ENCODE measurements around the gene CCDC78.
"Not testable (repeated sequence)": the region's sequence is repeated elsewhere in the genome, so short reads cannot be mapped to it uniquely, and the experiment has no call there.

Gene CCDC78

GRCh38 chr16:760545-761343, 34.5 kb upstream of the CCDC78 start, which contains the start of gene MSLN:
Gene MSLN, plus strand, starts transcription at chr16:760734. Its CDS starts 1,947 bp downstream, at chr16:762681.
- DNase-seq: no peak

- no peak for DNase-seq
Measured at GRCh38 chr16:760065-760464, 33.8 kb upstream of the CCDC78 start.

- DNase-seq: no peak
Measured at GRCh38 chr16:759110-759910, 33.1 kb upstream of the CCDC78 start.

- DNase-seq: no peak
Measured at GRCh38 chr16:756428-756827, 30.2 kb upstream of the CCDC78 start.

DNA sequence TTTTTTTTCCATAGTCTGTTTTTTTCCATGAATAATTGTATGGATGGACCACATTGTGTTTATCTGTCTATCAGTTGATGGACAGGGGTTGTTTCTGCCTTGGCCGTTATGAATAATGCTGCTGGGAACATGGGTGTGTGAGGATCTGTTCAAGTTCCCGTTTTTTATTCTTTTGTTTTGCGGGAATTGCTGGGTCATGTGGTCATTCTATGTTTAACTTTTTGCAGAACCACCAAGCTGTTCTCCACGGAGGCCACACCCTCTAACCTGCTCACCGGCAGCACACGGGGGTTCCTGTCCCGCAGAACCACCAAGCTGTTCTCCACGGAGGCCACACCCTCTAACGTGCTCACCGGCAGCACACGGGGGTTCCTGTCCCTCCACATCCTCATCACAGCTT, 28.4 kb upstream of the CCDC78 start:
- DNase-seq: no peak

DNA sequence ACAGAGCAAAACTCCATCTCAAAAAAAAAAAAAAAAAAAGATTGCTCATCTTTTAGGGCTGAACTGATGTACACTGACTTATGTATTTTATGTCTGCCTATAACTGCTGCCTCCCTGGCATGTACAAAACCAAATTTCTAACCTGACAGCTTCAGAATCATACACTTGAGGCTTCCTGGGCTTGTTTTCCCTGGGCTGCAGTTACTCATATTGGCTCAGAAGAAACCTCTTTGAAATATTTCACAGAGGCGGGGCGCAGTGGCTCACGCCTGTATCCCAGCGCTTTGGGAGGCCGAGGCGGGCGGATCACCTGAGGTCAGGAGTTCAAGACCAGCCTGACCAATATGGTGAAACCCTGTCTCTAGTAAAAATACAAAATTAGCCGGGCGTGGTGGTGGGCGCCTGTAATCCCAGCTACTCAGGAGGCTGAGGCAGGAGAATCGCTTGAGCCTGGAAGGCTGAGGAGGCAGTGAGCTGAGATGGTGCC, 27.9 kb upstream of the CCDC78 start:
- not testable (repeated sequence) for DNase-seq

DNA sequence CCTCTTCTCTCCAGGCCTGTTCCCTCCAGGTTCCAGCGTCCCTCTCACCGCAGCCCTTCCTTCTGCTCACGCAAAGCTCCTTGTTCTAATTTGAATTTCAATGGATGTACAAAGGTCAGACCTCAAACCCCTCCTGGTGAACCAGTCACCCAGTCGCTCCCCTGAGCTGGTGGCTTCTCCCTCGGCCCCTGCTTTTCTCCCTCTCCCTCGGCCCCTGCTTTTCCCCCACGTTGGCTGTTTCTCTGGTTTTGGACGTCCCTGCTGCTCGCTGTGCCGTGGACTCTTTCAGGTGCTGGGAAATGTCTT, 25.7 kb upstream of the CCDC78 start:
- no peak for DNase-seq

DNA sequence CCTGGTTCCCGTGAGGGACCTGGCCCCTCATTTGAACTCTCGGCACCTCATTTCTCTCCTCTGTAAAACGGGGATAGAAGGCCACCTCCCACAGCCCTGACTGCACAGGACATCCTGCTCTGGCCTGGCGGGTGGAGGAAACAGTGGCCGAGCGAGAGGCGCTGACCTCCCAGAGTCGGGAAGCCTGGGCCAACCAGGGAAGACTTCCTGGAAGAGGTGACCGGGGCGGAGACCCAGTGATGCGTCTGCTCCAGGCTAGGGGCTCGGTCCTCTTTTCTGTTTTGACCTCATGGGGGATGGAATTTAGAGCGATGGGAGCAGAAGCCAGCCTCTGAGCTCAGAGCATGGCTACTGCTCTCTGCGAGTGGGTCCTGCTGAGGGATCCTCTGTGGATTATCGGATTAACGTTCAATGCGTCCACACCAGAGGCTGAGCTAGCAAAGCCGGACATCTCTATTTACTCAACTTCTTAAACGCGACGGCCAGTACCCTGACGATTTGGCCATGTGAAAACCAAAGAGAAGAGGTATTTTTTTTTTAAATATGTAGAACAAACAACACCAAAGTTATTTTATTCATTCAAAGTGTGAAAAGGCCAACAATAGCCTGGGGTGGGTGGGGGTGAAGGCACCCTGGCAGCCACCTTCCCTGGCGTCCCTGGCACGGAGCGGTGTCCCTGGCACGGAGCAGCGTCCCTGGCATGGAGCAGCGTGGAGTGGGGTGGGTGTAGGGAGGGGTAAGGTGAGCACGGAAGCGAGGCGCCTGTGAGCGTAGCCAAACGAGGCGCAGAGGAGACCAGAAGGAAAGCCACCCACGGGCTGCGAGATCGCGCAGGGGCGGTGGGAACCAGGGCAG, 25.1 kb upstream of the CCDC78 start:
- no peak for DNase-seq

DNA sequence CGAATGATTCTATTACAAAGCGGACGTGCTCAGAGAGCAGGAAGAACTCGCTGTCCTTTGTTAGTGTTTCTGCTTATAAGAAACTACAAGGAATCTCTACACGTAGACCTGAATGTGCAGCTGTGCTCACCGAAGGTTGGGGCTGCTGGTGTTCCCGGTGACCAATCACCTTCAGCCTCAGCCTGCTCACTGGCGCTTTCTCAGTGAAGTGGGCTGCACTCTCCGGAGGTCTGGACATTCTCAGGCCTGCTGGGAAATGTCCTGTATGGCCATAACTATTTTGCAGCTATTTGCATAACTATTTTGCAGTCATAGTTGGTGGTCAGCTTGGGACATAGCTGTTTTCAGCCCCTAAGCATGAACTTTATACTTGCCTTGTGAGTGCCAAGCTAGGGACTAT, 24.2 kb upstream of the CCDC78 start:
- DNase-seq: no peak

GRCh38 chr16:749010-749409, 22.8 kb upstream of the CCDC78 start:
- no peak for DNase-seq

DNA sequence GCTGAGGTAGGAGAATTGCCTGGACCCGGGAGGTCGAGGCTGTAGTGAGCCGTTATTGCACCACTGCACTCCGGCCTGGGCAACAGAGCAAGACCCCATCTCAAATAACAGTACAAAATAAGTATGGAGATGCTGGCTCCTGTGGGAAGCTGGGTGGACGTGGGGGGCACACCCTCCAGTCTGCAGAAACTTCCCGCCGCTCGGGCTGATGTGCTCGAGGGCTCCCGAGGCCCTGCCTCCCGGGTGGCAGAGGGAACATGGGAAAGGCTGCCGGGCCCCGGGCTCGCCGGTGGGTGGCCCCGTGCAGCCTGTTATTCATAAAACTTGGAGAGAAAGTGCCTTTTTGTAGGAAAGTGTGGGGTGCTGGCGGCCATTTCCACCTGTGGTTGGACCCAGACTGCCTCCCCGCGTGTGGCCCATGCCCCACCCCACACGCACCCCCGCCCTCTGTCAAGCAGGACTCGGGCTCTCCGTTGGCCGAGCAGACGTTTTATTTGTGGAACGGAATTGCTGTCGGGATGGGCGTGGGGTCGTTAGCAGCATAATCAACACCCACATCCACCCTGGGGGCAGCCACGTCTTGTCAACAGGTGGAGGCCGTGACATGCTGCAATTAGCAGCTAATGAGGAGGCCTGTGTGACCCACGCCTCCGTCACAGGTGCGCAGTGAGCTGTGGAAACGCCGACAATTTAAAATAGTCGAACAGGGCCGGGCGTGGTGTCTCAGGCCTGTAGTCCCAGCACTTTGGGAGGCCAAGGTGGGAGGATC, 21.9 kb upstream of the CCDC78 start:
- no peak for DNase-seq

DNA sequence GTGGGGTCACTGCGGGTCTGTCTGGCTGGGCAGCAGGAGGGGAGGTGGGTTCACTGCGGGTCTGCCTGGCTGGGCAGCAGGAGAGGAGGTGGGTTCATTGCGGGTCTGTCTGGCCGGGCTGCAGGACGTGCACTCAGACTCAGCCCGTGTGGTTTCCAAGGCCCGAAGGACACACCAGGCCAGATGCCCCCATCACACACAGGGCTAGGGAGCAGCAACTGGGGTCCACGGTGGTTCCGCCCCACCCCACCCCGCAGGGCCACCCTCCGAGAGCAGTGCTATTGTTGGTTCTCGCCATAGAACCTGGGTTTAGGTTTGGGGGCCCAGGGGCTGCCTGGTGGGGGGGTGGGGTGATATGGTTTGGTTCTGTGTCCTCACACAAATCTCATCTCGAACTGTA, 20.4 kb upstream of the CCDC78 start:
- no peak for DNase-seq

DNA sequence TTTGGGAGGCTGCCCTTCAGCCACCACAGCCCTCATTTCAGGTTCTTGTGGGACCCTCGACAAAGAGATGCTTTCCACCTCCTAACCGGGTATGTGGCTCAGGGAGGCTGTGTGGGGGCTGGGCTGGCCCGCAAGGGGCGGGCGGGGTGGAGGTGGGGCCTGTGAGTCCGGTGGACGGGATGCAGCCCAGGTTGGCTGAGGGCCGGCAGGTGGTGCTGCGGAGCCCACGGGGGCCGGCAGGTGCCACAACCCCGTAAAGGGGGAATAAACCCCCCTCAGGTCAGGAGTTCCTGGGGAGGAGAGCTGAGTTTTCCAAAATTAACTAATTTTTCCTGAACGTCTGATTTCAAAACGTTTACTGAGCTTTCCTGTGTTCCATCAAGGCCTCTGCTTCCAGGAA, 19.5 kb upstream of the CCDC78 start:
- DNase-seq: no peak

DNA sequence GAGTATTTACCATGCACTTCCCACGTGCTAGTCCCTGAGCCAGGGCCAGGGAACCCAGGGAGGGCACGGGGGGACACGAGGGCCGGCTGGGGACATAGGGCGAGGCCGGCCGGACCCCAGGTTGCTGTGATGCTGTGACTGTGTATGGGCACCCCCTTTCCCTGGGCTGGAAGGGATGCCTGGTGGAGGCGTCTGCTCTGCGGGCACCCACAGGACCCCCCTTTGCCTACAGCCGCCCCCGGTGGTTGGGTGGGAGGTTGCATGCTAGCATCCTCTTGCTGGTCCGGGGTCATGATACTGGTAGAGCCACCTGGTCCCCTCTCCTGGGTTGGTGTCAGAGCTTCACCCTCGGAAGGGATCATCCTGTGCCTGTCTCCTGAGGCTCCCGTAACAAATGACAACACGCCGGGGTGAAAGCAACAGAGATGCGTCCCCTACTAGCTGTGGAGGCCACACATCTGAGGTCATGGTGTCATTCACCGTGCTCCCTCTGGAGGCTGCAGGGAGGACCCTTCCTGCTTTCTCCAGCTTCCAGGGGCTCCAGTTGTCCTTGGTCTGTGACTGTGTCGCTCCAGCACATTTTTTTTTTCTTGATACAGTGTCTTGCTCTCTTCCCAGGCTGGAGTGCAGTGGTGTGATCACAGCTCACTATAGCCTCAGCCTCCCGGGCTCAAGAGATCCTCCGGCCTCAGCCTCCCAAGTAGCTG, 17.7 kb upstream of the CCDC78 start:
- no peak for DNase-seq

GRCh38 chr16:742894-743293, 16.7 kb upstream of the CCDC78 start:
- not testable (repeated sequence) for DNase-seq

DNA sequence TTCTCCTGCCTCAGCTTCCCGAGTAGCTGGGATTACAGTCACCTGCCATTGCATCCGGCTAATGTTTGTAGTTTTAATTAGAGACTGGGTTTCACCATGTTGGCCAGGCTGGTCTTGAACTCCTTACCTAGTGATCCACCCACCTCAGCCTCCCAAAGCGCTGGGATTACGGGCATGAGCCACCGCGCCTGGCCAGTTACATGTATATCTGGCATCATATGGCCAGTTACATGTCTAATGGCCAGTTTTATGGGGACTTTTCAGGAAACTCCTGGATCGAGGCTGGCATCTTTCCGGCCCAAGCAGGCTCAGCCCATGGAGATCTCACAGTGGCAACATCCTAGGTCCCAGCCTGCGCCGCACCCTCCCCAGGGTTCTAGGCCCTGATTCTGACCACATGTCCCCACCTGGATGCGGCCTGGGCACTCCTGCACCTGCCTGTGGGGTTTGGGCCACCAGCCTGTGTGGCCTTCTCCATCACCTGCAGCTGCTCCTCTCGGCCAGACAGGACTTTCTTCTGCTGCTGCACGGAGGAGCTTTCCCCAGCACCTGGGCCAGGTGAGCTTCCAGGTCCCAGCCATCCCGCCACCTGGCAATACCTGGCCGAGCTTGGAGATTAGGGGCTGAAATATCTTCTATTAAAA, 15.9 kb upstream of the CCDC78 start:
- DNase-seq: no peak

GRCh38 chr16:740764-741505, 14.7 kb upstream of the CCDC78 start, which contains the start of gene CIAO3:
Gene CIAO3, minus strand, starts transcription at chr16:740997. Its CDS starts 12 bp downstream, at chr16:740985.
- peak; percentile 93 for DNase-seq

GRCh38 chr16:740459-740763, 14.2 kb upstream of the CCDC78 start:
- no peak for DNase-seq

- DNase-seq: no peak
Measured at GRCh38 chr16:739560-740458, 13.6 kb upstream of the CCDC78 start.
